ENCODE measurements around the gene ELF2.

ELF2 gene

DNA sequence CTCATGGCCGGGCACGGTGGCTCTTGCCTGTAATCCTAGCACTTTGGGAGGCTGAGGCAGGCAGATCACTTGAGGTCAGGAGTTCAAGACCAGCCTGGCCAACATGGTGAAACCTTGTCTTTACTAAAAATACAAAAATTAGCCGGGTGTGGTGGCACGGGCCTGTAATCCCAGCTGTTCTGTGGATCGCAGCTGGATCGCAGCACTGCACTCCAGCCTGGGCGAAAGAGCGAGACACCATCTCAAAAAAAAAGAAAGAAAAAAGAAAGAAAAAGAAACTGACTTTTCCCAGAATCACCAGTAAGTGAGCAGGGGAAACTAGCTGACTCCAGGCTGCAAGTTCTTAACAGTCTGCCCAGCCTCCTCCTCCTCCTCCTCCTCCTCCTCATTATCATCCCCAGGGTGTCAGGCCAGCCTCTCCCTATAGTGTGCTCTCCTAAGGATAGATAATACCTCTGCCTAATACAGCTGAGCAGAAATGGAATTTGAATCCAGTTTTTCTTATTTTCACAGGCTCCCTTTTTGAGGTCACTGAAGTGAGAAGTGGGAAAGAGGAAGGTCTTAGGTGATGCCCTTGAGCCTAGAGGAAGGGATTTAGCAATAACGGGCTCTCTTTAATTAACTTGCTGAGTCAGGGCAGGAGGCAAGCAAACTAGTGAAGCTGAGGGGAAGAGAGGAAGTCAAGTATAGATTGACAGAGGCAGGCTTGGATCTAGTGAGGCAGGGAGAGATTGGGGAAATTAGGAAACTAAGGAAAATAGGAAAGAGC is 11.8 kb upstream of the ELF2 start:
- H3K9ac ChIP-seq (ENCODE audit: low read depth, low read length): 0 out of 2 replicates have a peak overlapping the region, but pooled peaks have one; percentile 21
- no peaks in the 10 kb centered on the region for H3K36me3 ChIP-seq (ENCODE audit: insufficient read depth, low read length)
- peaks cover 6% of the 10 kb centered on the region for H3K4me1 ChIP-seq (ENCODE audit: insufficient read depth, low read length)
- no peaks in the 10 kb centered on the region for H3K27me3 ChIP-seq (ENCODE audit: insufficient read depth, low read length)
- H3K9me3 ChIP-seq (ENCODE audit: insufficient read depth, low read depth, low read length): no peaks in the 10 kb centered on the region
- H3K4me3 ChIP-seq (ENCODE audit: low read length): no peak overlapping the region
- H3K27ac ChIP-seq (ENCODE audit: low read depth, low read length): peak overlapping the region; percentile 47
- 89% methylated on average over 9 of the region's 9 CpGs for WGBS

DNA sequence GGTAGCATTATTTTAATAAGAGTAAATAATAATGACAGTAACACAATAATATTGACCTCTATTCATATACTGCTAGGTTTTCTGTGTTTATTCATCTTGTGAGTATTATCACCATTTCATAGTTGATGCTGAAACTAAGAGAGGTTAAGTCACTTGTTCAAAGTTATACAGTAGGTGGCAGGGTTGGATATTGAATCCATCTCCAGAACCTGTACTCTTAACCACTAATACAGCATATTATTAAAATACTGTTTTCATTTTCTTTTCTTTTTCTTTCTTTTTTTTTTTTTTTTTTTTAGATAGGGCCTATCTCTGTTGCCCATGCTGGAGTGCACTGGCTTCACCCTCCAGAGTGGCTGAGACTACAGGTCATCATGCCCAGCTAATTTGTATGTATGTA is 7.1 kb upstream of the ELF2 start:
- Histone ChIP-seq H3K27ac (ENCODE audit: low read depth, low read length) (no peak overlapping the region), H3K9ac (ENCODE audit: low read depth, low read length) (no peak overlapping the region), H3K27me3 (ENCODE audit: insufficient read depth, low read length) (no peaks in the 10 kb centered on the region), H3K9me3 (ENCODE audit: insufficient read depth, low read depth, low read length) (no peaks in the 10 kb centered on the region), H3K4me1 (ENCODE audit: insufficient read depth, low read length) (peaks cover 10% of the 10 kb centered on the region), H3K36me3 (ENCODE audit: insufficient read depth, low read length) (no peaks in the 10 kb centered on the region), H3K4me3 (ENCODE audit: low read length) (no peak overlapping the region)

DNA sequence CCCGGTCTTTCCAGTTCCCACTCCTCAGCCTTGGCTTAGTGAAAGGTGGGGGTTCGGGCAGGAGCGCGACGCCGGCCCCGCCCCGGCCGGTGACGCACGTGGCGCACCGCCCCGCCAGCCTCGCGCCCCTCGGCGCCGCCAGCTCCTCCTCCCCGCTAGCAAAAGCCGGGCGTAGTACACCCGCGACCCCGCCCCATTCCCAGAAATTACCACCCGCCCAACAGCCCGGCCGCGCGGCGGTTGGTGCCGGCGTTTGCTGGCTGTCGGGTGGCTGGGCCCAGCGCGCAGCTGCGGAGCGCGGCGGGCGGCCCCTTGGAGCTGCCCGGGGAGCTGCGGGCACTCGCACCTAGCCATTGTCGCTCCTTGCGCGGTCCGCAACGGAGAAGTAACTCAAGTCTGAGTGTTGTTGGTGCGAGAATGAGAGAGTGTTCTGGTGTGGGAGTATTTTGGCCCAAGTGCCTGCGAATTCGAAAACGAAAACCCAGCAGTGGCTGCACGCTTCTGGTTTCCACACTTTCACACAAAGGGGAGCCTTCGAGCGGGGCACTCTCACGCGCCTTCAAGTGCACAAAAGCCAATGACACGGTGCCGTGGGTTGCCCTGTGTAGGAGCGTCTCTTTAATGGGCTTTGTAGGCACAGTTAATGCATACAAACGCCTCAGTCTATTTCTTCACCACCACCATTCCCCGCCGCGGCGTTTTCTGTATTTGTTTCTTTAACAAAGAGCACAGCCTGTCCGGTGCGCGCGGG is 1.0 kb upstream of the ELF2 start:
- peaks cover 18% of the 10 kb centered on the region for H3K4me1 ChIP-seq (ENCODE audit: insufficient read depth, low read length)
- no peaks in the 10 kb centered on the region for H3K9me3 ChIP-seq (ENCODE audit: insufficient read depth, low read depth, low read length)
- H3K27ac ChIP-seq (ENCODE audit: low read depth, low read length): peak overlapping the region; percentile 96
- WGBS: 2% methylated on average over 70 of the region's 70 CpGs
- H3K9ac ChIP-seq (ENCODE audit: low read depth, low read length): peak overlapping the region; percentile 93
- H3K27me3 ChIP-seq (ENCODE audit: insufficient read depth, low read length): peaks cover 17% of the 10 kb centered on the region
- no peaks in the 10 kb centered on the region for H3K36me3 ChIP-seq (ENCODE audit: insufficient read depth, low read length)
- peak overlapping the region; percentile 87 for H3K4me3 ChIP-seq (ENCODE audit: low read length)

DNA sequence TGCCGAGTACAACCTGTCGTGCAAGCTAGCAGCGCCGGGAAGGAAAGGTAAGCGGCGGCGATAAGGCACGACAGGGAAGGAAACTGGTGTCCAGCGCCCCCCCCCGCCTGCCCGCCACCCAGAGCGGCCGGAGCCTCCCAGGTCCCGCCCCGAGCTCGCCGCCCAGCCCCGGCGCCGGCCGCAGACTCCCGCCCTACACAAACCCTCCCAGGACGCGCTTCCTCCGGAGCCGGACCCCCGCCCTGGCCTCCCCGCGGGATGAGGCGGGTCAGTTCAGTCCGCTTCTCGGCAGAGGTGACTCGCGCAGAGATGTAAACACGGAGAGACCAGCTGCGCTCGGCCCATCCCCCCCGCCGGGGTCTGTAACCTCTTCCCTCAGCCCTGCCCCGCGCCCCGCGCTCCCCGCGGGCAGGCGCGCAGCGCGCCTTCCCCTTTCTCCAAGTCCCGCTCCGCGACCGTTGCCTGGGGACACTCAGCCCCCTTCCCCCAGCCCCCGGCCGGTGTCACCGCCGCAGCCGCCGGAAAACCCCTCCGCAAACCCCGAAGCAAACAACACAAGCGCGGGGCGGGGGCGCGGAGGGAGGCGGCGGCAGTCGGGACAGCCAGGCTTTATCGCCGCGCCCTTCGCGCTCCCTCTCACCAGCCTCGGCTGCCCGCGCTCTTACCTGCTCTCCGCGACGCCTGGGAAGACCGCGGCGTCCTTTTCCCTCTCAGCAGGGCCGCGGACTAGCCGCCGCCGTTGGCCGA is 543 bp downstream of the ELF2 start:
- Histone ChIP-seq H3K4me1 (ENCODE audit: insufficient read depth, low read length) (peaks cover 31% of the 10 kb centered on the region), H3K9me3 (ENCODE audit: insufficient read depth, low read depth, low read length) (no peaks in the 10 kb centered on the region)
- WGBS: under 1% methylated on average over 89 of the region's 89 CpGs

DNA sequence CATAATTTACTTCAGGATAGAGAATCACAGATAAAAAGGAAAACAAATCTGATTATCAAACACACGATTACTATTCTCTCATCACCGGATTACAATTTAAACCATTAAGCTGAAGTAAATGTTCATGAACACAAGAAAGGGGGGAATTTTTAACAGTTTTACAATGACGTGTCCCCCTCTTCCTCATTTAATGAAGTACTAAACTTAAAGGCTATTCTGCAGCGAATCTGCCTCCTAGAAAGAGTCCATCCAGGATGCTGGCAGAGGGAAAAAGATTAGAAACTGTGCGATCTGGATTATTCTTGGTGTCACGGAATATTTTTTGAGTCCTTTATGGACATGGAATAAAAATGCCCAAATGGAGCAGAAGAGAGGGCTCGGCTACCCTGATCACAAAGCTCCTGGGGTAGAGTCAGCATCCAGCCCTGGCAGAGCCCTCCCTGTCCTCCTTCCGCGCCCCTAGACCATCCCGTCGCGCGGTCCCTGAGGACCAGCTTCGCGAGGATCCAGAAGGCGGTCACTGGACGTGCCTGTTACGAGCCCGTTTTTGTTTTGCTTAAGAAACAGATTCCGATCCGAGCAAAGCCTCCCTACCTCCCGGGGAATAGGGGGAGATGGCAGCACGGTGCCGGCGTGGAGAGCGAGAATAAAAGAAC is 1.2 kb downstream of the ELF2 start:
- no peaks in the 10 kb centered on the region for H3K36me3 ChIP-seq (ENCODE audit: insufficient read depth, low read length)
- 1% methylated on average over 25 of the region's 26 CpGs for WGBS
- H3K27ac ChIP-seq (ENCODE audit: low read depth, low read length): peak overlapping the region; percentile 98; the same call in 1 of the 2 replicates
- H3K9ac ChIP-seq (ENCODE audit: low read depth, low read length): peak overlapping the region; percentile 65
- no peaks in the 10 kb centered on the region for H3K9me3 ChIP-seq (ENCODE audit: insufficient read depth, low read depth, low read length)
- peaks cover 31% of the 10 kb centered on the region for H3K4me1 ChIP-seq (ENCODE audit: insufficient read depth, low read length)
- H3K27me3 ChIP-seq (ENCODE audit: insufficient read depth, low read length): peaks cover 17% of the 10 kb centered on the region
- H3K4me3 ChIP-seq (ENCODE audit: low read length): peak overlapping the region; percentile 87

More for the DNA sequence above, 543 bp downstream of the ELF2 start:
- H3K9ac ChIP-seq (ENCODE audit: low read depth, low read length): peak overlapping the region; percentile 65
- H3K27ac ChIP-seq (ENCODE audit: low read depth, low read length): peak overlapping the region; percentile 98
- H3K4me3 ChIP-seq (ENCODE audit: low read length): peak overlapping the region; percentile 87
- no peaks in the 10 kb centered on the region for H3K36me3 ChIP-seq (ENCODE audit: insufficient read depth, low read length)
- H3K27me3 ChIP-seq (ENCODE audit: insufficient read depth, low read length): peaks cover 17% of the 10 kb centered on the region

DNA sequence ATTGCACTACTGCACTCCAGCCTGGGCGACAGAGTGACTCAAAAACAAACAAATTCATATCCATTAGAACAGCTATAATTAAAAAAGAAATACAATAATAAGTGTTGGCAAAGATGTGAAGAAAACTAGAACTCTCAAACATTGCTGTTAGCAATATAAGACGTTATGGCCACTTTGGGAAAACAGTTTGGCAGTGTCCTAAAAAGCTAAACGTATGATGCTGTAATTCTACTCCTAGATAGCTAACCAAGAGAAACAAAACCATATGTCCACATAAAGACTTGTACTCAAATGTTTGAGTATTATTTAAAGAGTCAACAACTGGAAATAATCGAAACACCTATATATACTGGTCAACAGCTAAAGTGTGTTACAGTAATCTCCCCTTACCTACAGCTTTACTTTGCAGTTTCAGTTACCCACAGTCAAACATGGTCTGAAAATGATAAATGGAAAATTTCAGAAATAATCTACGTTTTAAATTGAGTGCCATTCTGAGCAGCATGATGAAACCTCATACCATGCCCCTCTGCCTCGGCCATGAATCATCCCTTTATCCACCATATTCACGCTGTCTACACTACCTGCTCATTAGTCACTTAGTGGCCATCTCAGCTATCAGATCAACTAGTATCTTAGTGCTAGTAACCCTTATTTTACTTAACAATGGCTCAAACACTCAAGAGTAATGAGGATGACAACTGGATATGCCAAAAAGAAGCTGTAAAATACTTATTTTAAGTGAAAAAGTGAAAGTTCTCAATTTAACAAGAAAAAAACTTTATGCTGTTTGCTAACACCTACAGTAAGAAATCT is 4.9 kb downstream of the ELF2 start:
- no peak overlapping the region for H3K9ac ChIP-seq (ENCODE audit: low read depth, low read length)
- no peak overlapping the region for H3K4me3 ChIP-seq (ENCODE audit: low read length)
- no peaks in the 10 kb centered on the region for H3K9me3 ChIP-seq (ENCODE audit: insufficient read depth, low read depth, low read length)
- no peaks in the 10 kb centered on the region for H3K36me3 ChIP-seq (ENCODE audit: insufficient read depth, low read length)
- H3K27ac ChIP-seq (ENCODE audit: low read depth, low read length): peak overlapping the region; percentile 44; the same call in 1 of the 2 replicates
- 57% methylated on average over 6 of the region's 7 CpGs for WGBS
- H3K27me3 ChIP-seq (ENCODE audit: insufficient read depth, low read length): peaks cover 17% of the 10 kb centered on the region
- peaks cover 43% of the 10 kb centered on the region for H3K4me1 ChIP-seq (ENCODE audit: insufficient read depth, low read length)

DNA sequence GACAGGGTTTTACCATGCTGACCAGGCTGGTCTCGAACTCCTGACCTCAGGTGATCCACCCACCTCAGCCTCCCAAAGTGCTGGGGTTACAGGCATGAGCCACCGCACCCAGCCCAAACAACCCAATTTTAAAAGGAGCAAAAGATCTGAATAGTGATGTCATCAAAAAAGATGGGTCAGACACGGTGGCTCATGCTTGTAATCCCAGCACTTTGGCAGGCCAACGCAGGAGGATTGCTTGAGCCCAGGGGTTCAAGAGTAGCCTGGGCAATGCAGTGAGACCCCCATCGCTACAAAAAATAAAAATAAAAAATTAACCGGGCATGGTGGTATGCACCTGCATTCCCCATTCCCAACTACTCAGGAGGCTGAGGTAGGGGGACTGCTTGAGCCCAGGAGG is 6.1 kb downstream of the ELF2 start:
- WGBS: 93% methylated on average over 6 of the region's 6 CpGs
- Histone ChIP-seq H3K4me3 (ENCODE audit: low read length) (no peak overlapping the region), H3K4me1 (ENCODE audit: insufficient read depth, low read length) (peaks cover 43% of the 10 kb centered on the region), H3K9ac (ENCODE audit: low read depth, low read length) (no peak overlapping the region), H3K27ac (ENCODE audit: low read depth, low read length) (no peak overlapping the region), H3K9me3 (ENCODE audit: insufficient read depth, low read depth, low read length) (no peaks in the 10 kb centered on the region), H3K36me3 (ENCODE audit: insufficient read depth, low read length) (no peaks in the 10 kb centered on the region), H3K27me3 (ENCODE audit: insufficient read depth, low read length) (peaks cover 17% of the 10 kb centered on the region)

DNA sequence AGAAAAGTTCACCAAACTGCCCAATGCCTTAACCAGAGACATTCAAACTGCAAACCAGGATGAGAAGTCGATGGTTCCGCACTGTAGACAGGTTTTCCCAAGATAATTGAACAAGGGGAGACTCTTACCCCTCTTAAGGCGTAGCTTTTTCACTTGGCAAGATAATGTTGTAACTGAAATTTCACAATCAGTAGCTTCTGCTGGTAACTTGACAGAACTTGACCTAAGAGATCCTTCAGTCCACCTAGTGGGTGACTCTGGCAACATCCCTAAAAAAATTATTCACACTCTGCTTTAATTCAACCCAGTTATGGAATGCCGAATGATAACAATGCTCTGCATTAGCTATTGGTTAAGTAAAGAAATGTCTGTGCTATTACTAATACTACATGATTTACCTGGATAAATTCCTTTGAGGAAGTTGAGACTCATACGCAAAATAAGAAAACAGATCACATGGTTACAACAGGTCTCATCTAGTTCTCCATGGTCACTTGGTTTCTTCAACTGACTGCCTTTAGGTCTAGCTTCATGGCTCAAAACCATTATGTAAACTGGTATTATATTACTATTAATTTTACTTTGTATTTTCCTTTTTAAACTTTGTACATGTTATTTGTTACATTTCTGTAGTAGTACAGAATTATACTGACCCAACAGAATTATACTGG is 9.1 kb downstream of the ELF2 start:
- H3K4me3 ChIP-seq (ENCODE audit: low read length): no peak overlapping the region
- H3K4me1 ChIP-seq (ENCODE audit: insufficient read depth, low read length): peaks cover 29% of the 10 kb centered on the region
- H3K27me3 ChIP-seq (ENCODE audit: insufficient read depth, low read length): no peaks in the 10 kb centered on the region
- no peak overlapping the region for H3K9ac ChIP-seq (ENCODE audit: low read depth, low read length)
- no peaks in the 10 kb centered on the region for H3K9me3 ChIP-seq (ENCODE audit: insufficient read depth, low read depth, low read length)
- no peak overlapping the region; the same call in 1 of the 2 replicates for H3K27ac ChIP-seq (ENCODE audit: low read depth, low read length)
- no peaks in the 10 kb centered on the region for H3K36me3 ChIP-seq (ENCODE audit: insufficient read depth, low read length)
- 82% methylated on average over 4 of the region's 5 CpGs for WGBS

DNA sequence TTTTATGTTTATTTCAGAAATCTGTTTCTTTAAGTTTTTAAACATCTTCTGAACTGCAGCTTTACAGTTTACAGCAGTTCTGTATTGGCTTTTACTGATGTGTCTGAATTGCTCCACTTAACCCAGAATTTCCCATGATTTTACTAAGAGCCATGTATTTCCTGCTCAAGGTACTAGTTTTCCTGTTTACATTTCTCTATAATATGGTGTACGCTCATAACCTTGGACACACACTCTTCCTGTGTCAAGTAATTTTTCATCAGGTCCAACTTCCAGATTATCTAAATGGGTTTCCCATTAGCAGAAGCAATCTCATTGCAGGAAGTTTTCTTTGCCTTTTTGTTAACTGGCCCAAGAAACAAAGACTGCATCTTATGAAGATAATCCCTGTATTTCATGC is 12.3 kb downstream of the ELF2 start:
- Histone ChIP-seq H3K9me3 (ENCODE audit: insufficient read depth, low read depth, low read length) (no peaks in the 10 kb centered on the region), H3K27ac (ENCODE audit: low read depth, low read length) (no peak overlapping the region), H3K4me3 (ENCODE audit: low read length) (no peak overlapping the region), H3K36me3 (ENCODE audit: insufficient read depth, low read length) (no peaks in the 10 kb centered on the region), H3K9ac (ENCODE audit: low read depth, low read length) (no peak overlapping the region), H3K27me3 (ENCODE audit: insufficient read depth, low read length) (no peaks in the 10 kb centered on the region), H3K4me1 (ENCODE audit: insufficient read depth, low read length) (peaks cover 28% of the 10 kb centered on the region)
- WGBS: 89% methylated on average over 1 of the region's 1 CpG

DNA sequence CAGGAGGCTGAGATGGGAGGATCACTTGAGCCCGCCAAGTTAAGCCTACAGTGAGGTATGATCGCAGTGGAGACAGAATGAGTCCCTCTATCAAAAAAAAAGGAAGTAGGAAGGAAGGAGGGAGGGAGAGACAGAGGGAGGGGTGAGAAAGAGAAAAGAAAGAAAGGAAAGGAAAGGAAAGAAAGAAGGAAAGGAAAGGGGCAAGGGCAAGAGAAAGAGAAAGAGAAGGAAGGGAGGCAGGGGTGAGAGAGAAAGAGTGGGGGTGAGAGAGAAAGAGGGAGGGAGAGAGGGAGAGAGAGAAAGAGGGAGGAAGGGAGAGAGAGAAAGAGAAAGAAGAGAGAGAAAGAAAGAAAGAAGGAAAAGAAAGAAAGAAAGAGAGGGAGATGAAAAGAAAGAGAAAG is 13.2 kb downstream of the ELF2 start:
- no peaks in the 10 kb centered on the region for H3K9me3 ChIP-seq (ENCODE audit: insufficient read depth, low read depth, low read length)
- WGBS: 87% methylated on average over 2 of the region's 2 CpGs
- peaks cover 32% of the 10 kb centered on the region for H3K4me1 ChIP-seq (ENCODE audit: insufficient read depth, low read length)
- H3K27ac ChIP-seq (ENCODE audit: low read depth, low read length): no peak overlapping the region
- H3K9ac ChIP-seq (ENCODE audit: low read depth, low read length): no peak overlapping the region
- no peaks in the 10 kb centered on the region for H3K27me3 ChIP-seq (ENCODE audit: insufficient read depth, low read length)
- no peak overlapping the region for H3K4me3 ChIP-seq (ENCODE audit: low read length)
- H3K36me3 ChIP-seq (ENCODE audit: insufficient read depth, low read length): no peaks in the 10 kb centered on the region
